Stomach (tissue), 9 donors: ENCODE results near the gene GABRR3. TPM values are rescaled to one million over a fixed set of nuclear protein-coding genes. Genes with fewer than 3 reads are reported as not detected.

Source experiments
- DNase-seq, 2 donors: peaks; one replicate each; pipeline versions ENCODE4 v3.0.0 to v3.0.0-alpha.2; 2013 to 2019
- H3K27ac ChIP-seq, 5 donors: fragments of 200-600 bp in 4 of 5; sonication (generic) in 4 of 5; one replicate each; pipeline ENCODE4 v1.5.1; 2013 to 2019; ENCODE audit warnings: mild to moderate bottlenecking in 1 of 5, moderate library complexity in 1 of 5
- H3K27me3 ChIP-seq, 3 donors: fragments of 200-600 bp; sonication (generic); one replicate each; pipeline ENCODE4 v1.5.1; 2017 to 2019; ENCODE audit warnings: mixed run types in 1 of 3
- H3K36me3 ChIP-seq, 4 donors: fragments of 200-600 bp; sonication (generic); 1 replicate in 3 of 4; 2 replicates in 1 of 4; pipeline ENCODE4 v1.5.1; 2016 to 2019
- H3K4me1 ChIP-seq, 4 donors: fragments of 200-600 bp; sonication (generic); one replicate each; pipeline ENCODE4 v1.5.1; 2016 to 2019
- H3K4me3 ChIP-seq, 4 donors: fragments of 200-600 bp; sonication (generic) in 3 of 4; one replicate each; pipeline ENCODE4 v1.5.1; 2016 to 2019; ENCODE audit warnings: mild to moderate bottlenecking in 1 of 4
- H3K9me3 ChIP-seq, 4 donors: fragments of 200-600 bp; sonication (generic); one replicate each; pipeline ENCODE4 v1.5.1; 2016 to 2019
- EP300 ChIP-seq: sonication (generic); formaldehyde crosslinking; IDR thresholded peaks from one replicate; pipeline ENCODE4 v1.6.1; 2017; ENCODE audit warnings: antibody characterized with exemption
- POLR2A ChIP-seq, 4 donors: fragments of 450-650 bp; IDR thresholded peaks; one replicate each; pipeline ENCODE4 v1.6.1; 2016; ENCODE audit warnings: antibody characterized with exemption in 4 of 4, control low read depth in 2 of 4, mild to moderate bottlenecking in 1 of 4, moderate library complexity in 1 of 4
- POLR2AphosphoS5 ChIP-seq, 3 donors: sonication (generic); formaldehyde crosslinking; IDR thresholded peaks; one replicate each; pipeline ENCODE4 v1.6.1; 2016; ENCODE audit warnings: antibody characterized with exemption in 3 of 3
- WGBS, 5 donors: extraction: QIAGEN DNeasy Blood & Tissue Kit in 3 of 5; methylation state at CpG; one replicate each; pipeline versions ENCODE4 v1.1.5 to v1.1.7; 2013 to 2018; 5-methylcytosine and 5-hydroxymethylcytosine counted together
- intact Hi-C: fragments of 100-400 bp; cut with DNase I; formaldehyde crosslinking; loops from one replicate; pipeline ENCODE4 v1.15.1; 2023; ENCODE audit warnings: low total_unique reads
- polyA plus RNA-seq, 3 donors: library from polyadenylated mRNA; stranded (reverse); fragments of 200-250 nt; gene quantifications; one replicate each; pipeline ENCODE4 v1.2.3, GENCODE V29; 2013
- total RNA-seq, 5 donors: library from RNA; depleted of rRNA; stranded (reverse); fragments of >200 nt; gene quantifications; one replicate each; pipeline versions ENCODE4 v1.1.0 to v1.2.3, GENCODE V29; 2014 to 2016
- TF ChIP-seq, protein P1 (sequence below), 7 experiments: fragments of 450-650 bp in 4 of 7; fragments of 200-600 bp in 3 of 7; sonication (generic) in 3 of 7; IDR thresholded peaks; one replicate each; pipeline ENCODE4 v1.5.1; 2016 to 2019; ENCODE audit warnings: antibody characterized with exemption in 7 of 7, control low read depth in 2 of 7, mild to moderate bottlenecking in 1 of 7
- donor health status: healthy with polysubstance abuse.
- donor health status: Bipolar disorder and iron deficiency.
- donor health status: healthy.

GABRR3 gene
- total and polyA plus RNA-seq, 8 donors: not detected

DNA sequence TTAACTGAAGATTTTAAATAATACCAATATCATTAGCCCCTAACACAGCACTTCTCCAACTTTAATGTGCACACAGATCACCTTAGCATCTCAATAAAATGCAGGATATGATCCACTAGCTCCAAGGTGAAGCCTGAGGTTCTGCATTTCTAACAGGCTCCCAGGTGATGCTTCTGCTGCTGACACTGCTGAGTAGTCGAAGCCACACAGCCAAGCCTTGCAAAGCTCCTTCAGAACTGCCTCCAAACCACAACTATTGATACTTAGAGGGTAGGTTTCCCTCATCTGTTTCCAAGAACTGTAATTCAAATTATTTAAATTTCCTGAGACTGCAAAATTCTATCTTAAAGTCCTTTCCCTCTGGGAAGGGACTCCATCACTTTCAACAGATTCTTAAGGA is 66.7 kb downstream of the GABRR3 start:
- Histone ChIP-seq H3K36me3 (peaks cover 5 to 26% (median 20%) of the 10 kb centered on the region in 4 donors), H3K9me3 (no peaks in the 10 kb centered on the region), H3K27me3 (no peaks in the 10 kb centered on the region), H3K27ac (no peak overlapping the region), H3K4me1 (peaks cover 17 to 67% (median 42%) of the 10 kb centered on the region in 4 donors), H3K4me3 (no peak overlapping the region)
- WGBS, 5 donors: 80 to 97% (median 86%) methylated on average over 1 of the region's 1 CpG
- TF ChIP-seq EP300: no peak
- TF ChIP-seq, protein P1, sequence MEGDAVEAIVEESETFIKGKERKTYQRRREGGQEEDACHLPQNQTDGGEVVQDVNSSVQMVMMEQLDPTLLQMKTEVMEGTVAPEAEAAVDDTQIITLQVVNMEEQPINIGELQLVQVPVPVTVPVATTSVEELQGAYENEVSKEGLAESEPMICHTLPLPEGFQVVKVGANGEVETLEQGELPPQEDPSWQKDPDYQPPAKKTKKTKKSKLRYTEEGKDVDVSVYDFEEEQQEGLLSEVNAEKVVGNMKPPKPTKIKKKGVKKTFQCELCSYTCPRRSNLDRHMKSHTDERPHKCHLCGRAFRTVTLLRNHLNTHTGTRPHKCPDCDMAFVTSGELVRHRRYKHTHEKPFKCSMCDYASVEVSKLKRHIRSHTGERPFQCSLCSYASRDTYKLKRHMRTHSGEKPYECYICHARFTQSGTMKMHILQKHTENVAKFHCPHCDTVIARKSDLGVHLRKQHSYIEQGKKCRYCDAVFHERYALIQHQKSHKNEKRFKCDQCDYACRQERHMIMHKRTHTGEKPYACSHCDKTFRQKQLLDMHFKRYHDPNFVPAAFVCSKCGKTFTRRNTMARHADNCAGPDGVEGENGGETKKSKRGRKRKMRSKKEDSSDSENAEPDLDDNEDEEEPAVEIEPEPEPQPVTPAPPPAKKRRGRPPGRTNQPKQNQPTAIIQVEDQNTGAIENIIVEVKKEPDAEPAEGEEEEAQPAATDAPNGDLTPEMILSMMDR (IDR thresholded peaks at IDR 0.05): no peak
- TF ChIP-seq POLR2A (IDR thresholded peaks at IDR 0.05): no peak
- no peak for TF ChIP-seq POLR2AphosphoS5 (IDR thresholded peaks at IDR 0.05)
- intact Hi-C loops: no loop called here
- no peak for DNase-seq

DNA sequence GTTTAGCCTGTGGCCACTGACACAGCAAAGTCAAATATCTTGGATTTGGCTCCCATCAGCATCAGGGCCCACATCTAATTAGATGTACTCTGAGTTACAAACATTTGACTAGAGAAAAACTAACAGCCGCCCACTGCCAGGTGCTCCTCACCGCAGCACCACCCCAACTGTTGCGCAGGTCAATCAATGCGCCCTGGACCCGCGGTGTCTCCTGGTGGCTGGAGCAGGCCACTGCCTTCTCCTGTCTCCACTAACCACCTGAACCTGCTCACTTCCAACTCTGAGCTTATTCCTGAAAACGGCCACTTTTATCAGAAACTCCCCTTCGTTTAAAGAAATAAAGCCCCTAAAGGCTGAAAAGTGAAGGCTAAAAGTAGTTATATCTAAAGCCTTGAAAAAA is 67.1 kb downstream of the GABRR3 start:
- Histone ChIP-seq H3K36me3 (peaks cover 5 to 26% (median 20%) of the 10 kb centered on the region in 4 donors), H3K9me3 (no peaks in the 10 kb centered on the region), H3K27ac (no peak overlapping the region), H3K27me3 (no peaks in the 10 kb centered on the region), H3K4me1 (peaks cover 19 to 70% (median 43%) of the 10 kb centered on the region in 4 donors), H3K4me3 (no peak overlapping the region)
- WGBS, 5 donors: 91 to 95% (median 95%) methylated on average over 8 of the region's 8 CpGs
- TF ChIP-seq EP300 (no peak), POLR2AphosphoS5 (IDR thresholded peaks at IDR 0.05) (no peak), POLR2A (IDR thresholded peaks at IDR 0.05) (no peak)
- TF ChIP-seq, protein P1 (IDR thresholded peaks at IDR 0.05): no peak
- no peak for DNase-seq
- intact Hi-C loops: no loop called here

DNA sequence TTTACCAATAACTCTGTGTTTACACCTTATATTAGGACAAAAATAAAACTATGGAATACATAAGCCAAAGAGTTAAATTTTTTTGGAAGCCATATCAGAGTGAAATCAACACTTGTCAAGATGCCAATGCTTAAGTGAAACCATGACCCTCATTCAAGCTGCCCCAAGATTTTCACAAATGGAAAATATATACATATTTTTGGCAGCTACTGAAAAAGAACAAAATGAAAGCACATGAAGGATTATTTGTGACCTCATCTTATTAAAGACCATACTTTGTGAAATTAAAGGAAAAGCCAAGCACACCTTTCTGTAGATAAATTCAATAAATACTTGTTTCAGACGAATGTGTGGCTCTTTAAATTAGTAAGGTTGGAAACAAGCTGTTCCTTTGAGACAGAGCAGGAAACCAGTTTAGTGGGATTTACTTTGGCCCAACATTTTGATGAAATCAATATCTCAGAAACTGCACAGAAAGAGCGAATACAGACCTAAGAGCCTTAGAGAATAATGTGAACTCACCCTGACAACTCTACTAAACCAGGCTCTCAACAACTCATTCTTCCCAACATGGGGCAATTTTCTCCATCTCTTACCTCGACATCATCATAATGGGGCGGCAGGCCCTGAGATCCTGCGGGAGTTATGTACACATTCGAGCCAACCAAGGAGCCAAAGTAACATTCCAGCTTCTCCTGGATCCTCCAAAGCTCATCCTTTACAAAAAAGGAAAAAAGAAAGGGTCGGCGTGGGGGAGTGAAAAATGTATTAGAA is 73.9 kb downstream of the GABRR3 start:
- no peak for TF ChIP-seq EP300
- no peak for TF ChIP-seq POLR2AphosphoS5 (IDR thresholded peaks at IDR 0.05)
- no peak for TF ChIP-seq POLR2A (IDR thresholded peaks at IDR 0.05)
- TF ChIP-seq, protein P1 (IDR thresholded peaks at IDR 0.05): no peak
- intact Hi-C loops: no loop called here
- Histone ChIP-seq H3K4me1 (peaks cover 14 to 51% (median 31%) of the 10 kb centered on the region in 4 donors), H3K27ac (peak overlapping the region in 1 of 5 donors; percentile 5), H3K36me3 (peaks cover 0 to 49% (median 34%) of the 10 kb centered on the region in 4 donors), H3K4me3 (no peak overlapping the region), H3K9me3 (no peaks in the 10 kb centered on the region), H3K27me3 (no peaks in the 10 kb centered on the region)
- DNase-seq: peak in 1 of 2 donors; percentile 44
- WGBS, 5 donors: 74 to 85% (median 81%) methylated on average over 8 of the region's 8 CpGs

DNA sequence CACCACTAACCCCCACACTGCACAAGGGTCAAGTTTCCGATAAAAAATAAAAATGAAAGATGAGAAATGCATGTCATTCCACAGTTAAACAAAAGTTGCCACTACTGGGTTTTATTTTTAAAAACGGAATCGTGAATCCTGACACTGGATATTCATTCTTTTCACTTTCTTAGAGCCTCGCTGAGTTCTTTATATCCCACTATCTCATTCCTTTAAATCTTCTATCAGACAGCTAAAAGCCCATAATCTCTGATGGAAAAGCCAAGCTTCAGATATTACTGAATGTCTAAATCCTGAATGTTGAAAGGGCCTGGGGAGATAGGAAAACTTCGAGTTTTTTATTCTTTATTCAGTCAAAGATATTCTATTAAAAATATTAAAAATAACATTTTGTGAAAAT is 74.6 kb downstream of the GABRR3 start:
- intact Hi-C loops: no loop called here
- TF ChIP-seq EP300 (no peak), POLR2AphosphoS5 (IDR thresholded peaks at IDR 0.05) (no peak), POLR2A (IDR thresholded peaks at IDR 0.05) (no peak)
- TF ChIP-seq, protein P1 (IDR thresholded peaks at IDR 0.05): no peak
- Histone ChIP-seq H3K4me3 (no peak overlapping the region), H3K36me3 (peaks cover 0 to 44% (median 29%) of the 10 kb centered on the region in 4 donors), H3K27me3 (no peaks in the 10 kb centered on the region), H3K4me1 (peaks cover 14 to 47% (median 32%) of the 10 kb centered on the region in 4 donors), H3K27ac (no peak overlapping the region), H3K9me3 (no peaks in the 10 kb centered on the region)
- DNase-seq: no peak
- WGBS, 5 donors: 76 to 89% (median 81%) methylated on average over 5 of the region's 5 CpGs
